ENCODE measurements around the gene SRSF5. TPM values are rescaled to one million over a fixed set of nuclear protein-coding genes. Genes with fewer than 3 reads are reported as not detected.

Gene SRSF5
- total and polyA plus RNA-seq, 4 donors, result 136 to 532 (median 395) TPM

- Histone ChIP-seq H3K27me3 (ENCODE audit: control insufficient read depth in 1 of 2, insufficient read depth in 2 of 2, low read length in 1 of 2) (no peaks in the 10 kb centered on the region), H3K4me1 (ENCODE audit: control insufficient read depth in 1 of 2, insufficient read depth in 2 of 2, low read length in 2 of 2) (no peaks in the 10 kb centered on the region), H3K36me3 (ENCODE audit: control insufficient read depth in 1 of 2, insufficient read depth in 2 of 2, low read length in 1 of 2) (no peaks in the 10 kb centered on the region), H3K4me3 (ENCODE audit: low read length in 2 of 2) (no peak overlapping the region), H3K9me3 (ENCODE audit: control insufficient read depth, low read length) (no peaks in the 10 kb centered on the region), H3K27ac (ENCODE audit: low read depth in 1 of 2, low read length in 2 of 2) (no peak overlapping the region)
- DNase-seq, result no peak
- 96 to 98% methylated on average over 1 of the region's 1 CpG for WGBS, 2 donors
- intact Hi-C loops (cut with DNase I), result no loop called here
- no peak for ATAC-seq (ENCODE audit: low FRiP score)
Measured at GRCh38 chr14:69741055-69741454, 25.9 kb upstream of the SRSF5 start.

GRCh38 chr14:69749956-69750355 is 17.0 kb upstream of the SRSF5 start:
- 87 to 95% methylated on average over 1 of the region's 1 CpG for WGBS, 2 donors
- DNase-seq (no peak), ATAC-seq (ENCODE audit: low FRiP score) (no peak)
- Histone ChIP-seq H3K27ac (ENCODE audit: low read depth in 1 of 2, low read length in 2 of 2) (no peak overlapping the region), H3K27me3 (ENCODE audit: control insufficient read depth in 1 of 2, insufficient read depth in 2 of 2, low read length in 1 of 2) (no peaks in the 10 kb centered on the region), H3K4me3 (ENCODE audit: low read length in 2 of 2) (no peak overlapping the region), H3K36me3 (ENCODE audit: control insufficient read depth in 1 of 2, insufficient read depth in 2 of 2, low read length in 1 of 2) (no peaks in the 10 kb centered on the region), H3K4me1 (ENCODE audit: control insufficient read depth in 1 of 2, insufficient read depth in 2 of 2, low read length in 2 of 2) (no peaks in the 10 kb centered on the region), H3K9me3 (ENCODE audit: control insufficient read depth, low read length) (no peaks in the 10 kb centered on the region)
- intact Hi-C loops (cut with DNase I), result no loop called here

GRCh38 chr14:69750495-69750894 is 16.4 kb upstream of the SRSF5 start:
- no peak for ATAC-seq (ENCODE audit: low FRiP score)
- intact Hi-C loops (cut with DNase I), result no loop called here
- H3K4me3 ChIP-seq (ENCODE audit: low read length in 2 of 2), result no peak overlapping the region
- no peaks in the 10 kb centered on the region for H3K27me3 ChIP-seq (ENCODE audit: control insufficient read depth in 1 of 2, insufficient read depth in 2 of 2, low read length in 1 of 2)
- no peak overlapping the region for H3K27ac ChIP-seq (ENCODE audit: low read depth in 1 of 2, low read length in 2 of 2)
- no peaks in the 10 kb centered on the region for H3K4me1 ChIP-seq (ENCODE audit: control insufficient read depth in 1 of 2, insufficient read depth in 2 of 2, low read length in 2 of 2)
- no peak for DNase-seq
- WGBS, 2 donors, result 97 to 98% methylated on average over 2 of the region's 2 CpGs
- H3K36me3 ChIP-seq (ENCODE audit: control insufficient read depth in 1 of 2, insufficient read depth in 2 of 2, low read length in 1 of 2), result no peaks in the 10 kb centered on the region
- no peaks in the 10 kb centered on the region for H3K9me3 ChIP-seq (ENCODE audit: control insufficient read depth, low read length)

DNA sequence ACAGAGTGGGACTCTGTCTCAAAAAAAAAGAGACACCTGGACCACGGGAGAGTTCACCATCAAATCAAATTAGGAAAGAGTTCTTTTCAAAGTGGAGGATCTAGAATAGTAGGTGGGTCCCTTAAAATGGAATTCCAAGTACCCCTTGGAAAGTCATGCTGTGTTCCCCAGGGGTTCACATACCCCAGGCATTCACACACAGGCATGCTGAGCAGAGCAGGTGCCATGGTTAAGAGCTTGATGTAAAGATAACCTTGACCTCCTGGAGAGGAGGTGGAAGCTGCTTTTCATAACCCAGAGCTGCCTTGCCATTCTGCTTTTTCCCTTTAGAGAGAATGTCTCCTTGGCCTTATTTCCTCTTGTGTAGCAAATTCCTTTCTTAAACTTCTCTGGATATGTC is 14.2 kb upstream of the SRSF5 start:
- no peak for DNase-seq
- no peaks in the 10 kb centered on the region for H3K36me3 ChIP-seq (ENCODE audit: control insufficient read depth in 1 of 2, insufficient read depth in 2 of 2, low read length in 1 of 2)

GRCh38 chr14:69753860-69754259 is 13.1 kb upstream of the SRSF5 start:
- H3K9me3 ChIP-seq (ENCODE audit: control insufficient read depth, low read length), result no peaks in the 10 kb centered on the region
- H3K27ac ChIP-seq (ENCODE audit: low read depth in 1 of 2, low read length in 2 of 2), result no peak overlapping the region
- H3K36me3 ChIP-seq (ENCODE audit: control insufficient read depth in 1 of 2, insufficient read depth in 2 of 2, low read length in 1 of 2), result no peaks in the 10 kb centered on the region
- intact Hi-C loops (cut with DNase I), result no loop called here
- H3K27me3 ChIP-seq (ENCODE audit: control insufficient read depth in 1 of 2, insufficient read depth in 2 of 2, low read length in 1 of 2), result no peaks in the 10 kb centered on the region
- 75 to 100% methylated on average over 1 of the region's 1 CpG for WGBS, 2 donors
- no peaks in the 10 kb centered on the region for H3K4me1 ChIP-seq (ENCODE audit: control insufficient read depth in 1 of 2, insufficient read depth in 2 of 2, low read length in 2 of 2)
- DNase-seq (no peak), ATAC-seq (ENCODE audit: low FRiP score) (no peak)
- no peak overlapping the region for H3K4me3 ChIP-seq (ENCODE audit: low read length in 2 of 2)

More for the DNA sequence above, 14.2 kb upstream of the SRSF5 start:
- Histone ChIP-seq H3K4me1 (ENCODE audit: control insufficient read depth in 1 of 2, insufficient read depth in 2 of 2, low read length in 2 of 2) (no peaks in the 10 kb centered on the region), H3K27ac (ENCODE audit: low read depth in 1 of 2, low read length in 2 of 2) (no peak overlapping the region), H3K9me3 (ENCODE audit: control insufficient read depth, low read length) (no peaks in the 10 kb centered on the region), H3K4me3 (ENCODE audit: low read length in 2 of 2) (no peak overlapping the region), H3K27me3 (ENCODE audit: control insufficient read depth in 1 of 2, insufficient read depth in 2 of 2, low read length in 1 of 2) (no peaks in the 10 kb centered on the region)
- ATAC-seq (ENCODE audit: low FRiP score), result no peak
- 52 to 60% methylated on average over 1 of the region's 1 CpG for WGBS, 2 donors
- intact Hi-C loops (cut with DNase I), result no loop called here

DNA sequence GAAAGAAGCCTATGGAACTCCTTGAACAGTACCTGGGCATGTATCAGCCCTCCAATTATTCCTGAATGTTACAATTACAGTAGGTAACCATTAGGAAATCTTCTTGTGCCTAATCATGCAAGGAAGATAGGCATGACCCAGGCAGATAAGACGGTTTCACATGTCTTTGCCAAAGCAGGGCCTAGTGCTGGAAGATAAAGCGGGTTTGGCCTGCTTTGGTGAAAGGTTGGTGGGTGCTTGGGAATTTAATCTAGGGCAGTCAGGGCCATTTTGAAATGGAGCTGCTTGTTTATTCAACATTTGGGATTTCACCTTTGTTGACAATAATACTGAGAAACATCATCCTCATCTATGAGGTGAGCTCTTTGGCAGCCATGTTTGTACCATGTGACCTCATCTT is 12.5 kb upstream of the SRSF5 start:
- 96 to 97% methylated on average over 2 of the region's 2 CpGs for WGBS, 2 donors
- Histone ChIP-seq H3K4me3 (ENCODE audit: low read length in 2 of 2) (no peak overlapping the region), H3K4me1 (ENCODE audit: control insufficient read depth in 1 of 2, insufficient read depth in 2 of 2, low read length in 2 of 2) (no peaks in the 10 kb centered on the region), H3K27ac (ENCODE audit: low read depth in 1 of 2, low read length in 2 of 2) (no peak overlapping the region), H3K36me3 (ENCODE audit: control insufficient read depth in 1 of 2, insufficient read depth in 2 of 2, low read length in 1 of 2) (no peaks in the 10 kb centered on the region), H3K9me3 (ENCODE audit: control insufficient read depth, low read length) (no peaks in the 10 kb centered on the region), H3K27me3 (ENCODE audit: control insufficient read depth in 1 of 2, insufficient read depth in 2 of 2, low read length in 1 of 2) (no peaks in the 10 kb centered on the region)
- DNase-seq (no peak), ATAC-seq (ENCODE audit: low FRiP score) (no peak)
- intact Hi-C loops (cut with DNase I), result no loop called here

DNA sequence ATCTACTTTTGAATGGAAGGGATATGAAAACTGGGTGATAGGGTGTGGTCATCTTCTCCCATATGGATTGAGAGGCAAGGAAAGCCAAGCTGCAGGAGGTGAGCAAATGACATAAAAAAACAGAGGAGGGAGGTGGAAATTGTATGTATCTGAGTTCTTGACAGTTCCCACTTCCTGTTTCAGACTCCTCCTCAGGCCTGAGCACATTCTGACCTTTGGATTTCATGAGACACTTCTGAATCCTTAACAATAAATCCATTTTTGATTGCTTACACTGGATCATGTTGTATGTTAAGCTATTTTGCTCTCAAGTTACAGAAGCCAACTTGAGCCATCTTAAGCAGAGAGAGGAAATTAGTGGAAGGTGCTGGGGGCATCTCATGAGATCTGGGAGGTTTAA is 11.6 kb upstream of the SRSF5 start:
- no peak overlapping the region for H3K4me3 ChIP-seq (ENCODE audit: low read length in 2 of 2)
- no peaks in the 10 kb centered on the region for H3K4me1 ChIP-seq (ENCODE audit: control insufficient read depth in 1 of 2, insufficient read depth in 2 of 2, low read length in 2 of 2)
- H3K27ac ChIP-seq (ENCODE audit: low read depth in 1 of 2, low read length in 2 of 2), result no peak overlapping the region
- H3K9me3 ChIP-seq (ENCODE audit: control insufficient read depth, low read length), result no peaks in the 10 kb centered on the region
- H3K36me3 ChIP-seq (ENCODE audit: control insufficient read depth in 1 of 2, insufficient read depth in 2 of 2, low read length in 1 of 2), result no peaks in the 10 kb centered on the region
- no peaks in the 10 kb centered on the region for H3K27me3 ChIP-seq (ENCODE audit: control insufficient read depth in 1 of 2, insufficient read depth in 2 of 2, low read length in 1 of 2)
- intact Hi-C loops (cut with DNase I), result no loop called here
- DNase-seq (no peak), ATAC-seq (ENCODE audit: low FRiP score) (no peak)

DNA sequence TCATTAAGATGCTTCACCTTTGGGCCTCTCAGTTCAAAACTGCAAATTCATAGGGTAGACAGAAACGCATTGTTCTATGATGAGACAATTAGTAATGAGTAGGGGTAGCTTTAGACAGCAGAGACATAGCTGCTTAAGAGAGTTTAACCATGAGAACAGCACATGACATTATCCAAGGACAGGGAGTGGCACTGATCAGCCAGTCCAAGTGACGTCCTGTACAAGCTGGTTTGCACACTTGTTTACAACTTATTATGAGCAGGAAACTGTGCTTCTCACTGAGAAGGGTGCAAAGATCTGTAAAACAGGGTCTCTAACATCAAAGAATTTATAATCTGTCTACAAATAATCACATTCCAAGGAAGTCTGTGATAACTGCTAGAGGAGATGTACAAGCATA is 11.2 kb upstream of the SRSF5 start:
- intact Hi-C loops (cut with DNase I), result no loop called here
- DNase-seq (no peak), ATAC-seq (ENCODE audit: low FRiP score) (no peak)
- H3K4me1 ChIP-seq (ENCODE audit: control insufficient read depth in 1 of 2, insufficient read depth in 2 of 2, low read length in 2 of 2), result no peaks in the 10 kb centered on the region
- H3K9me3 ChIP-seq (ENCODE audit: control insufficient read depth, low read length), result no peaks in the 10 kb centered on the region
- H3K36me3 ChIP-seq (ENCODE audit: control insufficient read depth in 1 of 2, insufficient read depth in 2 of 2, low read length in 1 of 2), result no peaks in the 10 kb centered on the region
- 79 to 80% methylated on average over 2 of the region's 2 CpGs for WGBS, 2 donors
- H3K27me3 ChIP-seq (ENCODE audit: control insufficient read depth in 1 of 2, insufficient read depth in 2 of 2, low read length in 1 of 2), result no peaks in the 10 kb centered on the region
- no peak overlapping the region for H3K27ac ChIP-seq (ENCODE audit: low read depth in 1 of 2, low read length in 2 of 2)
- no peak overlapping the region for H3K4me3 ChIP-seq (ENCODE audit: low read length in 2 of 2)

DNA sequence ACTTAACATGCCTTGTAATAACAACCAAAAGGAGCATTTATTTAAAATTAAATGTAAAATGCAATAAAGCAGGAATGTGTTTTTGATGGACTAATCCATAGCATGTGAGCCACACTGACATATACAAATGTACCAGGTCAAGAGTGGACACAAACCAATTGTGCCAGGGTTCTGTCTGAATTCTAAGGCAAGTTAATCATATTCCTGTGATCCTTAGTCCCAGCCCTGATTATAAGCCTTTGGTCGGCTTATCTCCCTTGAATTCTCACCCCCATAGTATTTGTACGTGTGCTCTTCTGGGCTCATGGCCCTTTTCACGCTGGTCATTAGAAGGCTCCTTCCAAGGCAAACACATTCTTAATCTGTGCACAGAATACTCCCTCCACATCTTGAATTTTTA is 10.6 kb upstream of the SRSF5 start:
- intact Hi-C loops (cut with DNase I), result no loop called here
- Histone ChIP-seq H3K4me3 (ENCODE audit: low read length in 2 of 2) (no peak overlapping the region), H3K4me1 (ENCODE audit: control insufficient read depth in 1 of 2, insufficient read depth in 2 of 2, low read length in 2 of 2) (no peaks in the 10 kb centered on the region), H3K27ac (ENCODE audit: low read depth in 1 of 2, low read length in 2 of 2) (no peak overlapping the region), H3K9me3 (ENCODE audit: control insufficient read depth, low read length) (no peaks in the 10 kb centered on the region), H3K27me3 (ENCODE audit: control insufficient read depth in 1 of 2, insufficient read depth in 2 of 2, low read length in 1 of 2) (no peaks in the 10 kb centered on the region), H3K36me3 (ENCODE audit: control insufficient read depth in 1 of 2, insufficient read depth in 2 of 2, low read length in 1 of 2) (no peaks in the 10 kb centered on the region)
- WGBS, 2 donors, result 60 to 63% methylated on average over 3 of the region's 3 CpGs
- DNase-seq, result no peak
- no peak for ATAC-seq (ENCODE audit: low FRiP score)

All from aorta (tissue), 5 donors.